Measurements from ENCODE around the gene LRP1.
A peak's percentile ranks its signal among the peaks of the same experiment; 100 is the strongest.

The LRP1 gene

GRCh38 chr12:57232156-57232756 is 104.0 kb downstream of the LRP1 start:
- no peak overlapping the region for H3K27ac ChIP-seq (ENCODE audit: low read length)
- H3K4me1 ChIP-seq (ENCODE audit: control insufficient read depth in 1 of 2, insufficient read depth in 2 of 2, low read length in 2 of 2), result peaks cover 9 to 25% of the 10 kb centered on the region in 2 donors

GRCh38 chr12:57233357-57234232 is 105.3 kb downstream of the LRP1 start:
- peaks cover 29 to 38% of the 10 kb centered on the region in 2 donors for H3K36me3 ChIP-seq (ENCODE audit: control insufficient read depth in 1 of 2, insufficient read depth in 2 of 2, low read length in 2 of 2)
- H3K27ac ChIP-seq (ENCODE audit: low read length), result no peak overlapping the region
- peaks cover 22% of the 10 kb centered on the region for H3K27me3 ChIP-seq (ENCODE audit: low read depth, low read length)
- H3K4me1 ChIP-seq (ENCODE audit: control insufficient read depth in 1 of 2, insufficient read depth in 2 of 2, low read length in 2 of 2), result peaks cover 10 to 37% of the 10 kb centered on the region in 2 donors
- H3K4me3 ChIP-seq (ENCODE audit: low read depth in 1 of 2, low read length in 2 of 2), result no peak overlapping the region
- no peaks in the 10 kb centered on the region for H3K9me3 ChIP-seq (ENCODE audit: control insufficient read depth in 1 of 2, low read length in 2 of 2)

More at GRCh38 chr12:57232156-57232756, 104.0 kb downstream of the LRP1 start:
- Histone ChIP-seq H3K4me3 (ENCODE audit: low read depth in 1 of 2, low read length in 2 of 2) (no peak overlapping the region), H3K9me3 (ENCODE audit: control insufficient read depth in 1 of 2, low read length in 2 of 2) (no peaks in the 10 kb centered on the region), H3K36me3 (ENCODE audit: control insufficient read depth in 1 of 2, insufficient read depth in 2 of 2, low read length in 2 of 2) (peaks cover 29 to 38% of the 10 kb centered on the region in 2 donors), H3K27me3 (ENCODE audit: low read depth, low read length) (peaks cover 10% of the 10 kb centered on the region)

DNA sequence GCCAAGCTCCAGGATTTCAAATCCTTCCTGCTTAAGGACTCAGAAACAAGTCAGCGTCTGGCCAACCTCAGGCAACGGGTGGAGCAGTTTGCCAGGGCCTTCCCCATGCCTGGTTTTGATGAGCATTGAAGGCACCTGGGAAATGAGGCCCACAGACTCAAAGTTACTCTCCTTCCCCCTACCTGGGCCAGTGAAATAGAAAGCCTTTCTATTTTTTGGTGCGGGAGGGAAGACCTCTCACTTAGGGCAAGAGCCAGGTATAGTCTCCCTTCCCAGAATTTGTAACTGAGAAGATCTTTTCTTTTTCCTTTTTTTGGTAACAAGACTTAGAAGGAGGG is 105.9 kb downstream of the LRP1 start:
- Histone ChIP-seq H3K36me3 (ENCODE audit: control insufficient read depth in 1 of 2, insufficient read depth in 2 of 2, low read length in 2 of 2) (peaks cover 29 to 38% of the 10 kb centered on the region in 2 donors), H3K27me3 (ENCODE audit: low read depth, low read length) (peaks cover 26% of the 10 kb centered on the region), H3K9me3 (ENCODE audit: control insufficient read depth in 1 of 2, low read length in 2 of 2) (no peaks in the 10 kb centered on the region), H3K4me1 (ENCODE audit: control insufficient read depth in 1 of 2, insufficient read depth in 2 of 2, low read length in 2 of 2) (peaks cover 13 to 43% of the 10 kb centered on the region in 2 donors), H3K27ac (ENCODE audit: low read length) (peak overlapping the region; percentile 23), H3K4me3 (ENCODE audit: low read depth in 1 of 2, low read length in 2 of 2) (no peak overlapping the region)

GRCh38 chr12:57234571-57235016 is 106.3 kb downstream of the LRP1 start:
- Histone ChIP-seq H3K4me3 (ENCODE audit: low read depth in 1 of 2, low read length in 2 of 2) (no peak overlapping the region), H3K4me1 (ENCODE audit: control insufficient read depth in 1 of 2, insufficient read depth in 2 of 2, low read length in 2 of 2) (peaks cover 16 to 47% of the 10 kb centered on the region in 2 donors), H3K27ac (ENCODE audit: low read length) (peak overlapping the region; percentile 23), H3K9me3 (ENCODE audit: control insufficient read depth in 1 of 2, low read length in 2 of 2) (no peaks in the 10 kb centered on the region), H3K36me3 (ENCODE audit: control insufficient read depth in 1 of 2, insufficient read depth in 2 of 2, low read length in 2 of 2) (peaks cover 29 to 36% of the 10 kb centered on the region in 2 donors), H3K27me3 (ENCODE audit: low read depth, low read length) (peaks cover 29% of the 10 kb centered on the region)

- Histone ChIP-seq H3K4me3 (ENCODE audit: low read depth in 1 of 2, low read length in 2 of 2) (no peak overlapping the region), H3K27me3 (ENCODE audit: low read depth, low read length) (peaks cover 35% of the 10 kb centered on the region), H3K4me1 (ENCODE audit: control insufficient read depth in 1 of 2, insufficient read depth in 2 of 2, low read length in 2 of 2) (peaks cover 18 to 49% of the 10 kb centered on the region in 2 donors), H3K27ac (ENCODE audit: low read length) (no peak overlapping the region), H3K9me3 (ENCODE audit: control insufficient read depth in 1 of 2, low read length in 2 of 2) (no peaks in the 10 kb centered on the region), H3K36me3 (ENCODE audit: control insufficient read depth in 1 of 2, insufficient read depth in 2 of 2, low read length in 2 of 2) (peaks cover 29 to 33% of the 10 kb centered on the region in 2 donors)
Measured at GRCh38 chr12:57235017-57235727, 106.9 kb downstream of the LRP1 start.

DNA sequence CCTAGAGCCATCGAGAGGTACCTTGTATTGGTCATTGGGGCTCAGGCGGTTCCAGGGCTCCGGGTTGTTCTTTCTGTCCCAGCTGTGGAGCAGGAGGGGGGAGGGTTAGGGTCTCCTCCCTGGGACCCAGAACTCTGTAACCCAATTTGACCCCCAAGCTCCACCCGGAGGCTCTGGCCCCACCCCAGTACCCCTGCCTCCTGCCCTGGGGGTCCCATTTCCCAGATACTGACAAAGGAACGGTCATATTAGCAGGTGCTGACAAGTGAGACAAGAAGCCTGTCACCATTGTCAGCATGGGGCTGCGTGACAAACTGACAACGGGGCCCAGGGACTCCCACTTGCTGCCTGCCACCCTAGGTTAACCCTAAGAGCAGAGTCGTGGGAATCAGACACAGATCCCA is 107.4 kb downstream of the LRP1 start:
- H3K27ac ChIP-seq (ENCODE audit: low read length), result no peak overlapping the region
- peaks cover 29 to 33% of the 10 kb centered on the region in 2 donors for H3K36me3 ChIP-seq (ENCODE audit: control insufficient read depth in 1 of 2, insufficient read depth in 2 of 2, low read length in 2 of 2)
- no peaks in the 10 kb centered on the region for H3K9me3 ChIP-seq (ENCODE audit: control insufficient read depth in 1 of 2, low read length in 2 of 2)
- H3K27me3 ChIP-seq (ENCODE audit: low read depth, low read length), result peaks cover 41% of the 10 kb centered on the region
- no peak overlapping the region for H3K4me3 ChIP-seq (ENCODE audit: low read depth in 1 of 2, low read length in 2 of 2)
- H3K4me1 ChIP-seq (ENCODE audit: control insufficient read depth in 1 of 2, insufficient read depth in 2 of 2, low read length in 2 of 2), result peaks cover 13 to 49% of the 10 kb centered on the region in 2 donors

DNA sequence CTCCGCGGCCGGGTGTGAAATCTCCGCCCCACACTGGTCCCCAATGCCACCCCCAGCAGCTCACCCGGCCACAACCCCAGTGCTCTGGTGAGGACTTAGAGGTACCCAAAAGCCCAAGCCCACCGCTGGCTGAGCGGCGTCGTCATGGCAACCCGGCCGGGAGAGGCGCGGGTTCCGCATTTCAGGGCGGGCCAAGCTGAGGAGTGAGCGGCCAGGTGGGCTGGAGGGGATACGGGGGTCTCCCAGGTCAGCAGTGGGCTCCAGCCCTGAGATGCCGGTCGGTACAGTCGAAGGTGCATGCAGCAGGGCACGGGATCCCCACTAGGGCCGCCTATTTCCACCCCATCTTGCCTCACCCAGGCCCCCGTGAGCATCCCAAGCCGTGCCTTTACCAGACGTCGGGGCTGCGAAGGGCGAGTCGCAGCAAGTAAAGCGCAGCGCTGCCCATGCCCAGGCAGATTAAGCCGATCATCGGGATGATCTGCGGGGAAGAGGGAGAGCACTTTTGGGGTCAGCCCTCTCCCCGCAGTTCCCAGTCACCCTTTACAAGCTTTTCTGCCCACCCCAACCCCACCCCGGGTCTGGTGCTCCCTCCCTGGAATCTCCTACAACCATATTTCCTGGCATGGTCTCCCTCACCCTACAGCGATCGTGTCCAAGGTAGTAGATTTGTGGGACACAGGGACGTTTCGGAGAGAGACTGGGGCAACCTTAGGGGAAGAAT is 108.1 kb downstream of the LRP1 start:
- Histone ChIP-seq H3K4me3 (ENCODE audit: low read depth in 1 of 2, low read length in 2 of 2) (no peak overlapping the region), H3K4me1 (ENCODE audit: control insufficient read depth in 1 of 2, insufficient read depth in 2 of 2, low read length in 2 of 2) (peaks cover 10 to 49% of the 10 kb centered on the region in 2 donors), H3K27me3 (ENCODE audit: low read depth, low read length) (peaks cover 47% of the 10 kb centered on the region), H3K27ac (ENCODE audit: low read length) (no peak overlapping the region), H3K36me3 (ENCODE audit: control insufficient read depth in 1 of 2, insufficient read depth in 2 of 2, low read length in 2 of 2) (peaks cover 27 to 33% of the 10 kb centered on the region in 2 donors), H3K9me3 (ENCODE audit: control insufficient read depth in 1 of 2, low read length in 2 of 2) (no peaks in the 10 kb centered on the region)

DNA sequence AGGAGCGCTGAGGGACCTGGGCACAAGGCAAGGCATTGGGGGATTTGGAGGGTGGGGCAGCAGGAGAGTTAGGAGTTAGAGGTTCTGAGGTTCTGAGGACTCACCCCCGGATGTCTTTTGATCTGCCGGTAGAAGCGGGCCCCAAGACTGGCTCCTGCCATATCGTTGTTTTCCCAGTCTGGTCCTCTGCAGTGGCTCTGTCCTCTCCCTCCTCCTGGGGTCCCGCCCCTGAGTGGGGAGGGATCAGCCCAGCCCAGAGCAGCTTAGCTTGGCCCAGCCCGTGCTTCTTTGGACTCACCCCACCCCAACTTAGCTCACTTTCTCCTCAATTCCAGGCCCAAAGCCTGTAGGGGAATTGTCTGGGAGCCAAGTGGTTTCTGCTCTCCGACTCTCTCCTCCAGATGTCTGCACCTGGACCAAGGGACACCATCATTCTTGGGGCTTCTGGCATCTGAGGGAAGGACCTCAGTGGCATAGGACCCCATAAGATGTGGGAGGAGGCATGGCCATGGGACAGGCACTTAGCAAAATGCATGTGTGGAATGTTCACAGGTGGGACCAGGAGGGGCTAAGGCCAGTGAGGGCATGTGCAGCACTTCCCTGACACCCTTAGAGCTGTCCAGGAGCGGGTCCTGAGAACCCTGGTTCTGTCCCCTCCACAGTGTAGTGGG is 108.8 kb downstream of the LRP1 start:
- peaks cover 10 to 54% of the 10 kb centered on the region in 2 donors for H3K4me1 ChIP-seq (ENCODE audit: control insufficient read depth in 1 of 2, insufficient read depth in 2 of 2, low read length in 2 of 2)
- H3K36me3 ChIP-seq (ENCODE audit: control insufficient read depth in 1 of 2, insufficient read depth in 2 of 2, low read length in 2 of 2), result peaks cover 23 to 28% of the 10 kb centered on the region in 2 donors
- no peaks in the 10 kb centered on the region for H3K9me3 ChIP-seq (ENCODE audit: control insufficient read depth in 1 of 2, low read length in 2 of 2)
- no peak overlapping the region for H3K4me3 ChIP-seq (ENCODE audit: low read depth in 1 of 2, low read length in 2 of 2)
- H3K27me3 ChIP-seq (ENCODE audit: low read depth, low read length), result peaks cover 54% of the 10 kb centered on the region
- no peak overlapping the region for H3K27ac ChIP-seq (ENCODE audit: low read length)

DNA sequence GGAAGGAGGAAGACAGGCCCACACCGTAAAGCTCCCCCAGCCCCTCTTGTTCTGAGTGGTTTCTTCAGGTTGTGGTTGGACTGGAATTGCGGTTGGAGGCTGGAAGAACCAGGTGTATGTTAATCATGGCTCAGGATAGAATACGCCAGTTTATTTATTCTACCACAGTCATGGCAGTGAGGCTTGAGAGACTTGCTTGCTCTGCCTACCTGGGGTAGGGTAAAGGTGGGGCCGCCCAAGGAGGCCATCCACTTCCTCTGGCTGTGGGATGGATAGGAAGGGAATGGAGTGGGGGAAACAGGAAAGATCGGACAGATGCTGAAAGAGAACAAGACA is 109.3 kb downstream of the LRP1 start:
- H3K36me3 ChIP-seq (ENCODE audit: control insufficient read depth in 1 of 2, insufficient read depth in 2 of 2, low read length in 2 of 2), result peaks cover 18 to 22% of the 10 kb centered on the region in 2 donors
- peaks cover 59% of the 10 kb centered on the region for H3K27me3 ChIP-seq (ENCODE audit: low read depth, low read length)
- peak overlapping the region in 1 of 2 donors; percentile 71 for H3K4me3 ChIP-seq (ENCODE audit: low read depth in 1 of 2, low read length in 2 of 2)
- no peaks in the 10 kb centered on the region for H3K9me3 ChIP-seq (ENCODE audit: control insufficient read depth in 1 of 2, low read length in 2 of 2)
- no peak overlapping the region for H3K27ac ChIP-seq (ENCODE audit: low read length)
- H3K4me1 ChIP-seq (ENCODE audit: control insufficient read depth in 1 of 2, insufficient read depth in 2 of 2, low read length in 2 of 2), result peaks cover 10 to 59% of the 10 kb centered on the region in 2 donors

DNA sequence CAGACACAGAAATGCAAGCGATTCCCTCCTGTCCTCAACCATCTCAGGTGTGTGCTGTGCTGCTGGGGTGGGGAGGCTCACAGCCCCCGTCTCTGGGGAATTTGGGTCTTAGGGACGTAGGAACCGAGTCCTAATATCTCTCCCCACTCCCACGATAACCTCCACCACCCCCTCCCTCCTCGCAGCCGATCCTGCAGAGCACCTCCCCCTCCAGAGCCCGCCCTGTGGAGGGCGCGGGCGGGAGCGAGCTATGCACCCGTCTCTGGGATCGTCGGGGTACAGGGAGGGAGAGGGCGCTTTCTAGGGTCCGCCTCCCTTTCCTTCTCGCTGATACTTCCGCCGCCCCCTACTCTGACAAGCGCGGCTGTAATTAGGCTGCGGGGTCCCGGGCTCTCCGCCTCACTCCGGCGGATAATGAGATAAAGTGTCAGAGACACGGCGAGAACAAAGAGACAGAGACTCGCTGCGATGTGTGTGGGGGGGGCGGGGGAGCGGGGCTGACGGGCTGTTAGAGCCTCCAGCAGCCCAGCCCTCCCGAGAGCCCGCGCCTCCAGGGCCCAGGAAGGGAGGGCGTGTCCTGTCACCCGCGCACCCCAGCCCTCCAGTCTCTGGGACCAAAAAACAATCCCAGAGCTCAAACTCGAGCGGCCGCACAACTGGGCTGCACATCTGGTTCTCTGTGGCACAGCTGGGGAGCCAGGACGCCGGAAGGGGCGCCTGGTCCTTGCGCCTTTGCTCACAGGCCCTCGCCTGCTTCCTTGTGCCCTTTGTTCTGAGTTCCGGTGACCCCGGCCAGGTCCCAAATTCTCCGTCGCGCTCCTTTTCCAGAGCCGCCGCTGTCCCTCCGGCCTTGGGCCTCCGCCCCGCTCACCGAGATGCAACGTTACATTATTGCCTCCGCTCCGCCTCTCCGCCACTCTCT is 109.9 kb downstream of the LRP1 start:
- H3K36me3 ChIP-seq (ENCODE audit: control insufficient read depth in 1 of 2, insufficient read depth in 2 of 2, low read length in 2 of 2), result peaks cover 12 to 16% of the 10 kb centered on the region in 2 donors
- H3K27ac ChIP-seq (ENCODE audit: low read length), result no peak overlapping the region
- H3K27me3 ChIP-seq (ENCODE audit: low read depth, low read length), result peaks cover 65% of the 10 kb centered on the region
- H3K9me3 ChIP-seq (ENCODE audit: control insufficient read depth in 1 of 2, low read length in 2 of 2), result no peaks in the 10 kb centered on the region
- peak overlapping the region; percentile 60 to 71 for H3K4me3 ChIP-seq (ENCODE audit: low read depth in 1 of 2, low read length in 2 of 2)
- peaks cover 15 to 66% of the 10 kb centered on the region in 2 donors for H3K4me1 ChIP-seq (ENCODE audit: control insufficient read depth in 1 of 2, insufficient read depth in 2 of 2, low read length in 2 of 2)
